GM13976 (cell line): ENCODE data around the gene ABLIM2.

Source experiments
- DNase-seq: peaks from one replicate; pipeline ENCODE4 v3.0.0; 2012; ENCODE audit warnings: low spot score
- in situ Hi-C: fragments of 300-500 bp; cut with MboI; formaldehyde crosslinking; loops from one replicate; pipeline ENCODE4 v1.12.0; 2022; ENCODE audit warnings: low sequenced_read_pairs, mixed read lengths, inconsistent platforms; ENCODE audit not compliant: unreplicated experiment
- TF ChIP-seq, protein P1 (sequence below): IDR thresholded peaks from 2 replicates; pipeline ENCODE4 v1.5.1; 2012; ENCODE audit warnings: borderline replicate concordance, mild to moderate bottlenecking; ENCODE audit not compliant: insufficient read depth; ENCODE audit errors: extremely low read depth, missing control alignments, control extremely low read depth

The ABLIM2 gene

DNA sequence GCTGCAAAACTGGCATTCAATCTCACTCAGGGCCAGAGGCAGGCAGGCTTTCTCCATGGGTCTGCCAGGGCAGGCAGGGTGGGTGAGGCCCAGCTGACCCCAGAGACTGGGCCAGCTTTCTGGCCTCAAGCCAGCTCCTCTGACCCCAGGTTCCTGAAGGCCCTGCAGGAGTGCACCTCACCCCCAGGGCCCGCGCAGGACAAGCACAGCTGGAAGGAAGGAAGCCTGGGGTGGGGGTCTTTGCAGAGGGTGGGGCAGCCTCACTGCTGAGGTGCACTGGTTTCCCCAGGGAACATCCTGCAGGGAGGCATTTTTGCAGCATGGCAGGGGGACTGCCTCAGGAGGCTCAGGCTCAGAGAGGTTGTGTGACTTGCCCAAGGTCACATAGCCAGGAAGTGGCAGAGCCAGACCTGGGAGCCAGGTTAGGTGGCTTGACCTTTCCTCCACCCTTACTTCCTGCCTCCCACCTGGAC is 187.4 kb downstream of the ABLIM2 start:
- in situ Hi-C loops = no loop called here
- no peak for DNase-seq
- TF ChIP-seq, protein P1, sequence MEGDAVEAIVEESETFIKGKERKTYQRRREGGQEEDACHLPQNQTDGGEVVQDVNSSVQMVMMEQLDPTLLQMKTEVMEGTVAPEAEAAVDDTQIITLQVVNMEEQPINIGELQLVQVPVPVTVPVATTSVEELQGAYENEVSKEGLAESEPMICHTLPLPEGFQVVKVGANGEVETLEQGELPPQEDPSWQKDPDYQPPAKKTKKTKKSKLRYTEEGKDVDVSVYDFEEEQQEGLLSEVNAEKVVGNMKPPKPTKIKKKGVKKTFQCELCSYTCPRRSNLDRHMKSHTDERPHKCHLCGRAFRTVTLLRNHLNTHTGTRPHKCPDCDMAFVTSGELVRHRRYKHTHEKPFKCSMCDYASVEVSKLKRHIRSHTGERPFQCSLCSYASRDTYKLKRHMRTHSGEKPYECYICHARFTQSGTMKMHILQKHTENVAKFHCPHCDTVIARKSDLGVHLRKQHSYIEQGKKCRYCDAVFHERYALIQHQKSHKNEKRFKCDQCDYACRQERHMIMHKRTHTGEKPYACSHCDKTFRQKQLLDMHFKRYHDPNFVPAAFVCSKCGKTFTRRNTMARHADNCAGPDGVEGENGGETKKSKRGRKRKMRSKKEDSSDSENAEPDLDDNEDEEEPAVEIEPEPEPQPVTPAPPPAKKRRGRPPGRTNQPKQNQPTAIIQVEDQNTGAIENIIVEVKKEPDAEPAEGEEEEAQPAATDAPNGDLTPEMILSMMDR = no peak

GRCh38 chr4:7970361-7970946 is 188.2 kb downstream of the ABLIM2 start:
- DNase-seq = no peak
- TF ChIP-seq, protein P1 = no peak
- in situ Hi-C loops = no loop called here

GRCh38 chr4:7968262-7968896 is 190.2 kb downstream of the ABLIM2 start:
- in situ Hi-C loops = no loop called here
- TF ChIP-seq, protein P1 = no peak
- DNase-seq = no peak

DNA sequence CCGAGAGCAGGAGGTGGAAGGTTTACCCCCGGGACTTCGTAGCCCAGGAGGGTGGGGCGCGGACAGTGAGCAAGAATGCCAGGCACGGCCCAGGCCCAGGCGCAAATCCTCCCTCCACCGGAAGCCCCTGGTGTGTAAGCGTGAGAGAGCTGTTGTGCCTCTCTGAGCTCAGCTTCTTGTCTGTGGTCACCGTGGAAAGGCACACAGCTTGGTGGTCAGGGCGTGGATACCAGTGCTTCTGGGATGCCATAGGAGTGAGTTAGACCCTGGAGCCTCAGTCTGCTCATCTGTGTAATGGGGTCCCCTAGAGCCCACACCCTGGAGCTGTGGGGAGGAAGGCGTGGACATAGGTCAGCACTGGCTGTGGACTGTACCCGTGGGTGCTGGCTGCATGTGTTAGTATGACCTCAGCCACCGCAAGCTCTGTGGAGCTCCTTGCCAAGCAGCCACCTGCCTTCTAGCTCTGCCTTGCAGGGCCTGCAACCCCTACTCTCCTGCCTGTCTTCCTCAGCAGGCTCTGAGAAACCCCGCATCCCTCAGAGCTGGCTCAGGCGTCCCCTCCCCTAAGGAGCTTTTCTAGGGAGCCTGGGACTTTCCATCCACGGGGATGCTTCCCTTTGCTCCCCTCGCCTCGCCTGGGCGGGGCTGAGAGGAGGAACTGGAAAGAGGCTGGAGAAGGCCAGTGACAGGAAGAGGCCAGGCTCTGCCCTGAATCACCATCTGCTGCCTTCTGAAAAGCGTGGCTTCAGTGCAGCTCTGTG is 190.9 kb downstream of the ABLIM2 start:
- no peak for DNase-seq
- TF ChIP-seq, protein P1 = no peak
- in situ Hi-C loops = no loop called here

GRCh38 chr4:7967063-7967440 is 191.6 kb downstream of the ABLIM2 start:
- in situ Hi-C loops = no loop called here
- DNase-seq = no peak
- TF ChIP-seq, protein P1 = no peak

DNA sequence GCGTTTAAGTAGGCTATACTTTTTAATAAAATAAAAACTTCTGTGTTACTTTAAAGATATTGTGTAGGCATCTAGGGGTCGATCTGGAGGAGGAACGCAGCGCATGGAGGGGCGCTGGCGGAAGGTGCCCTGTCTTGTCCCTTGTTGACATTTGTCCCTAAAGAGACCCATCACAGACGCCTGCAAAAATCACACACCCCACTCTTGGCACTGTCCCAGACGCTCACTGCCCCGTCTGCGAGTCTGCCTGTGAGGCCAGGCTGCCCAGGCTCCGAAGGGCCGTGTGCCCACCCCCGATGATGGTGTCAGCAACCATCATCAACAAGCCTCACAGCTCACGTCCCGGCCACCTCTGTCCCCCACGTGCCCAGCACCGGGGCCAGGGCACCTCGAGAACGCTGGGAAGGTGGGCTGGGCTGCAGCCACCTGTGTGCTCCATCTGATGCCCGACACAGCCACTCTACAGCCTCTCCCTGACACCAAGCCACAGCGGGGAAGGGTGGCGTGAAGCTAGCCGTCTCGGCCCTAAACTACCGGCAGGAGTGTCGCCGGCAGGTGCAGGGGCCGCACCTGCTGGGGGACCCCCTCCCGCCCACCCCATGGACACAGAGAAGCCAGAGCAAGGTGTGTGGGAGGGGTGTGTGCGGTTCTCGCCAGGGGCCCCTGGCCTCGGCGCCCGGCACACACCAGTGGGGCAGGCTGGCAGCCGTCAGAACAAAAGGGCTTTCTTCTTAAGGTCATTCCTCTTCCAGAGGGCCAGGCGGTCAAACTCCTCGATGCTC is 192.1 kb downstream of the ABLIM2 start:
- TF ChIP-seq, protein P1 = no peak
- in situ Hi-C loops = no loop called here
- DNase-seq = no peak
